Effector CD8-positive, alpha-beta T cell (primary cell): ENCODE results near the gene ST3GAL3.
"Not testable (repeated sequence)": the region's sequence is repeated elsewhere in the genome, so short reads cannot be mapped to it uniquely, and the experiment has no call there.

Source experiments
- DNase-seq: peaks from one replicate; lab custom pipeline; 2025; lab: John Stamatoyannopoulos, UW

ST3GAL3 gene

DNA sequence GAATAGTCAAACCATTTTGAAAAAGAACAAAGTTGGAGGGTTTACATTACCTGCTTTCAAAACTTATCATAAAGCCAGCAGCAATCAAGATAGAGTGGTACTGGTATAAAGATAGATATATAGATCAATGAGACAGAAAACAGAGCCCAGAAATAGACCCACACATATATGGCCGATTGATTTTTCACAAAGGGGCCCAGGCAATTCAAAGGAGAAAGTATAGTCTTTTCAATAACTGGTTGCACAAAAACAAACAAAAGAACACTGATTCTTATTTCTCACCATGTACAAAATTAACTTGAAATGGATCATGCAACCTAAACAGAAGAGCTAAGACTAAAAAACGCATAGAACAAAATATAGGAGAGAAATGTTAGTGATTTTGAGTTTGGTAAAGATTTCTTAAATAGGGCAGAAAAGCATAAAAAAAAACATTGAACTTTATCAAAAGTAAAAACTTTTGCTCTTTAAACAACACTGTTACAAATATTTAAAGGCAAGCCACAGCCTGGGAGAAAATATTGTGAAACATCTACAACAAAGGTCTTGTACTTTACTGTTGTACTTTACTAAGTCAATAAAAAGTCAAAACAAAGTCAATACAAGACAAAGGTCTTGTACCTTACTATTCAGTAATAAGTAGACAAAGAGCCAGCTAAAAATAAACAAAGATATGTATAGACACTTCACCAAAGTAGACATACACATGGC, 50.2 kb downstream of the ST3GAL3 start:
- no peak for DNase-seq

DNA sequence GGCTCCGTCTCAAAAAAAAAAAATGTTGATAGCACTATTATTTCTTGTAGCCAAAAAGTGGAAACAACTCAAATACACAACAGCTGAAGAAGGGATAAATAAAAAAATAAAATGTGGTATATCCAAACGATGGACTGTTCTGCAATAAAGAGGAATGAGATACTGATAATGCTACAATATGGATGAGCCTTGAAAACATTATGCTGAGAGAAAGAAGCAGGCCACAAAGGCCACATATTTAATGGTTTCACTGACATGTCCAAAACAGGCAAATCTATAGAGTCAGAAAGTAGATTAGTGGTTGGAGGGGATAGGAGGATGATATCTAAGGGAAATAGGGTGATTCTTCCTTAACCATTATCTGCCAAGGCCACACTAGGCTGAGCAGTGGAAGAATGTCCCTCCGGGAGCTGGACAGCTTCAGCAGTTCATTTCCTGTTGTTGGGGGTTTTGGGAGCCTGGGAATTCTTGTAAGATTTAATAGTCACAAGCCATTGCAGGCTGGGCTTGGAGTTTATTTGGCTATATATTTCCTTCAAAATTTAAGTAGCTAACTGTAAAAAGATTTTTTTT, 53.5 kb downstream of the ST3GAL3 start:
- no peak for DNase-seq

DNA sequence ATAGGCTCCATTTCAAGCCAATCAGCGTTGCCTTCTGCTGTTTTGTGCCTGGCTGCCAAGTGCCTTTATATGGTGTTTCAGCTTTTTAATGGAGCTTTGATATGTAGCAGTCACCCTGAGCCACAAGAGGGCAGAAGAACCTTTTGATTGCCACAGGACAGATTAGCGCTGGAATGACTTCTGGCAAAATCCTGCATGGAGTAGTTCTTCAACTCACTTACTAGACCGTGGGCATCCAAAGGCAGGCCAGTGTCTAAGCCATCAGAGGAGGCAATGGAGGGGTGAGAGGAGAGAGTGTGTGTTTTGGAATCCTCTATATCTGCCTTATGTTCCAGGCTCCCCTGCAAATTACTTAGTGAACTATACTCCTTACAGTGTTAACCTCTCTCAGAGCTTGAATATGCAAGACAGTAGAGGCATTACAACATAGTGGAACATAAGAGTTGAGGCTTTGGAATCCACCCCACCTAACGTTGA, 56.2 kb downstream of the ST3GAL3 start:
- no peak for DNase-seq

DNA sequence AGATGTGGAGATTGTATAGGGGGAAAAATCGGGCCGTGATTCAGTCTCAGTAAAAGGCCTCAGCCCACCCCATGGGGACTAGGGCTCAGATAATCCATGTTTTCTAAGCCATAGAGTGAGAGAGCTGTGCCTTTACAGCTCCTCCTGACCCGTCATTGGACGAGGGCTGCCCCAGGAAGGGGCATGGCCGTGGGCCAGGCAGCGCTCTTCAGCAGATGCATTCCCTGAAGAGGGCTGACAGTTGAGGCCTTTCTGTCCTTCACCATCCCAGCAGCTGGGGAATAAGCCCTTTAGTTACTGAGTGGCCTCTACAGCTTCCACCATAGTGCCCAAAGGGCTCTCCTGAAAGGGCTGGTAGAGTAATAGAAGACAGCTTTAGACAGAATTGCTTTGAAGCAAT, 57.2 kb downstream of the ST3GAL3 start:
- DNase-seq = no peak

DNA sequence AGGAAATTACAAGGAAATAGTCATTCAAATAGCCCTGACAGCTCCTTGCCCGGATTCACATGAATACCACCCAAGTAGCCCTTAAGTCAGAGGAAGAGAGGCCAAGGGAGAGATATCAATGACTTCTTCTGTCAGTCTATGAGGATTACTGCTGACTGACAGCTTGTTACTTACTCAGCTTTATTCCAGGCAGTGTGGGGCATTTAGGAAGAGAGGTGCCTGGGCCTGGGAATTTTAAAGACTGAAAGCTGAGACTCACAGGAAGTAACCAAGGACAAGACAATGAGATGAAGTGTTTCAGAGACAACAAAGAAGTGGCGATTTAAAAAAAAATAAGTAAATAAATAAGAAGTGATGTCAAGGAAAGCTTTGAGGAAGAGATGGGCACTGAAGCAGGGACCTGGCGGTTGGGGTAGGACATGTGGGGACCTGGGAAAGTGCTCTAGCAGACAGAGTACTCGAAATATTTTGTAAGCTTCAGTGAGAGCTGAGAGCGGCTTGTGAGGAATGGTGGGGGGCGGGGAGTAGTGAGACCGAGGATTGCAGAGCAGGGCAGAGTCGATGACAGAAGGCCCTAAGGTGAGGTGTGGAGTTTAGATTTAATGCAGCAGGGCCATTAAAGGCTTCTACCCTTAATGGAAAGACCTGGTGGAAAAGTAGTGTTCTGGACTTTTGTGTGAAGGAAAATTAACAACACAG, 58.9 kb downstream of the ST3GAL3 start:
- DNase-seq = no peak

DNA sequence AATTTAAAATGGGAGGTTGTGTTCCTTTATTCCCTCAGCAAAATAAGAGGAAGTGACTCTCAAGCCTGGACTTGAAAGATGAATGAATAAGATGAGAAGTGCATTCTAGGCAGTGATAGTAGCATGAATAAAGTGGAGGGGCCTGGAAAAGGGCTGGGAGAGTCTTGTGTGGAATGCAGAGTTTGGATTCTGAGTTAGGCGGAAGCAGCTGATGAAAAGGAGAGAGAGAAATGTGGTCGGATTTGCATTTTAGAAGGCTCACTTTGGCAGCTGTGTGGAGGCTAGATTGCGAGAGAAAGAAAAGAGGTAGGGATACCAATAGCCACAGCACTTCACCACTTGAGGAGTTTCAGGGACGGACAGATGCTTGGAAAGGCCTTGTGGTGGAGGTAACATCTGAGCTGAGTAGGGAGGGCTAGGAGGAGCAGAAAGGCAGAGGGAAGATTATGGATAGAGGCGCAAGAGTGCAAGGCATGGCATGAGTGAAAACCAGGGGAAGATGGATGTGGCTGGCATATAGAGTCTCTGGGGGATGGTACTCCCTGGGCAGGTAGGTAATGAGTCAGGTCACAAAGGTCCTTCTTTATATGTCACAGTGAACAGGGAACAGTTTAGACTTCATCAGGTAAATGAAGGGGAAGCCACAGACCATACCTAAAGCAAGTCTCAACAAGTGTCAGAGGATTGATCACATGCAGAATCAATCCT, 59.6 kb downstream of the ST3GAL3 start:
- no peak for DNase-seq

DNA sequence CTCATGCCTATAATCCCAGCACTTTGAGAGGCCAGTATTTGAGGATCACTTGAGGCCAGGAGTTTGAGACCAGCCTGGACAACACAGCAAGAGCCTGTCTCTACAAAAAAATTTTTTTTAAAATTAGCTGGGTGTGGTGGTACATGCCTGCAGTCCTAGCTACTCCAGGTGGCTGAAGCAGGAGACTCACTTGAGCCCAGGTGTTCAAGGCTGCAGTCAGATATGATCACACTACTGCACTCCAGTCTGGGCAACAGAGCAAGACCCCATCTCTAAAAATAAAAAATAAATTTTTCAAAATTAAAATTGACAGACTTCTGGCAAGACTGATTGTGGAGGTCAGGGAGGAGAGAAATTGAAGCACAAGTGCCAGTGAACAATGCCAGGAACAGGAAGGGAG, 60.8 kb downstream of the ST3GAL3 start:
- no peak for DNase-seq

DNA sequence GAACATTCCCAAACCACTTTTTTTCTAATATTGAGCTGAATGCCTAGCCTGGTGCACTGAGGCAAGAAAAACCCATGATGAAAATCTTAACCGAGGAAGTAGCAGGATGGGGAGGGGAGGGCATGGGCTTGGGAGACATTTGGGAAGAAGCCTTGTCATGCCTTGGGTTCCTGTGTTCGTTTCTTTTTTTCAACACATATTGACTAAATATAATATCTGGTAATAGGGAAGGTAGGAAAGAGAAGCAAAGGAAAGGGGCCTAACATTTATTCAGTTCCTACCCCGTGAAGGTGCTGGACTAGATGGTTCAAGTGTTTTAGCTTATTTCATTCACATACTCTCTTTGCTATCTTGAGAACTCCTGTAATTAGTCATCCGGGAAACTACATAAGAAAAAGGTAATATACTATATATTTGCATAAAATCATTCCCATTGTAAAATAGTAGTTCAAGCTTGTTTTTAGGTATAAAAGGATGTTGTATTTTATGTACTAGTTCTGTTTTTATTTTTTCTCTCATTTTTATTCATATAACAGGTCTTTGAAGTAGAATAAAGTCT, 62.1 kb downstream of the ST3GAL3 start:
- no peak for DNase-seq

DNA sequence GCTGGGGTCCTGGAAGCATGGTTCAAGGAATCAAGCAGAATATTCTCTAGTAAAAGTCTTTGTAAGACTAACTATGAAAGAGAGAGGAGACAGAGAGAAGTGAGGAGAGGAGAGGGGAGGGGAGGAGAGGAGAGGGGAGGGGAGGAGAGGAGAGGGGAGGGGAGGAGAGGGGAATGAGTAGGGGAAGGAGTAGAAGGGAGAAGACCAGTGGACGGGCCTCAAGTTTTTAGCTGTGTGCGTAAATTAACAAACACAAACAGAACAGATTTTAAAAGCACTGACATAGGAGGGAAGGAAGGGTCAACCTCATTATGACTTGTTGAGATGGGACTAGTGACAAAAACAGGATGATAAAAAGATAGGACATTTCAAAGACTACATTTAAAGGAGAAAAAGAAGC, 62.8 kb downstream of the ST3GAL3 start:
- no peak for DNase-seq

DNA sequence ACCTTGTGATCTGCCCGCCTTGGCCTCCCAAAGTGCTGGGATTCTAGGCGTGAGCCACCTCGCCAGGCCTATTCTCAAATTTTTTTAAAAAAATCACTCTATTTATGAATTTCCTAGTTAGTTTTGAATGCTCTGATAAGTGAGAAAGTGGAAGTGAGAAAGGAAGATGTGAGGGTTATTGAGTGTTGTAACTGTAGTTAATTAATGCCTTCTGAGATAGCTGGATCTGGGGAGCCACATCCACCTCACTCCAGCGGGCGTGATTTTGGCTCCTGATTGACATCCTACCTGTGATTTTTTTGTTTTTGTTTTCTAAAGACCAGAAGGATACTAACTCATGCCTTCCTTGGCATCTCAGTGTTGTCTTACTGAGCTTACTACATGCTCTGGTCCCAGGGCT, 65.6 kb downstream of the ST3GAL3 start:
- no peak for DNase-seq

DNA sequence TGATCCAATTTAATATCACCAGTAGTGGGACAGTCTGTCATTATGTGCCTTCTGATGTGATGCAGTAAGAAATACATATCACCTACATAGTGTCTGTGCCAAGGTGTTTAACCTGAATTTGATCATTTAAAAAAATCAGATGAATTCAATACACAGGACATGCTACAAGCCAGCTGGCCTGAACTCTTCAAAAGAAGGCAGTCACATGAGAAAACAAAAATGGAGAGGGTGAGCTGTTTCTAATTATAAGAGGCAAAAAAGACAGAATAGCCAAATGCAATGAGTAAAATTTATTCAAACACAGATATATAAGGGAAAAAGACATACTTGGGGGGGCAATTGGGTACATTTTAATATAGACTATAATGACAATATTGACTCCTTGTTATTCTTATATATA, 66.5 kb downstream of the ST3GAL3 start:
- DNase-seq = no peak

DNA sequence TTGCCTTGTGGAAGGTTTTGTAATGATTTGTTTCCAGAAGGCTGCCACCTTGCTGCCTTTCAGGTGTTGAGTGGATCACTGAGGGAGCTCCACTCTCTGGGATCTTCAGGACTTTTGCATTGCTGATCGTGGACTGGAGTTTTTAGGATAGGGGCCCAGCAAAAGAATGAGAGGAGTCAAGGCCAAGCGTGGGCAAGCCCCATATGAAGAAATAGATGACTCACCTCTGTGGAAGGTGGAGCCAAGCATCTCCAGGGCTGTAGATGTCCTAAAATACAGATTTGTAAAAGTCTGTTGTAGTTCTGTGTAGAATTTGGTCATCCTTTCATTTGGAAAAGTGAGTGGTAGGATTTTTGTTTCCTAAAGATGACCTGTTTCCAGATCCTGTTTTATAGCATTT, 67.0 kb downstream of the ST3GAL3 start:
- no peak for DNase-seq

DNA sequence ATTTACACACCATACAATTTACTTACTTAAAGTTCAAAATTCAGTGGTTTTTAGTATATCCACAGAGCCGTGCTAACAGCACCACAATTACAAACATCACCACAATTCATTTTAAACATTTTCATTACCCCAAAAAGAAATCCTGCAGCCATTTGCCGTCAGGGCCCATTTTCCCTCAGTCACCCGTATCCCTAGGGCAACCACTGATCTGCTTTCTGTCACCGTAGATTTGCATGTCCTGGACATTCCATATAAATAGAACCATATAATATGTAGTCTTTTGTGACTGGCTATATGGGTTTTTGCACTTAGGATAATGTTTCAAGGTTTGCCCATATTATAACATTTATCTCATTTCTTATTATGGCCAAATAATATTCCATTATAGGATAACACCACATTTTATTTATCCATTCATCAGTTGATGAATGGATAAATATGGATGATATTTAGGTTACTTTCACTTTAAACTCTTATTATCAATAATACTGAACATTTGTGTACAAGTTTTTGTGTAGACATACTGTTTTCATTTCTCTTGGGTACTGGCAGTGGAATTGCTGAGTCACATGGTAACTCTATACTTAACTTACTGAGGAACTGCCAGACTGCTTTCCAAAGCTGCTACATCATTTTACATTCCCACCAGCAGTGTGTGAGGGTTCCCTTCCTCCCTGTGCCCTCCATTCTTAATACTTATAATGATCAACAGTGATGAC, 68.9 kb downstream of the ST3GAL3 start:
- no peak for DNase-seq

DNA sequence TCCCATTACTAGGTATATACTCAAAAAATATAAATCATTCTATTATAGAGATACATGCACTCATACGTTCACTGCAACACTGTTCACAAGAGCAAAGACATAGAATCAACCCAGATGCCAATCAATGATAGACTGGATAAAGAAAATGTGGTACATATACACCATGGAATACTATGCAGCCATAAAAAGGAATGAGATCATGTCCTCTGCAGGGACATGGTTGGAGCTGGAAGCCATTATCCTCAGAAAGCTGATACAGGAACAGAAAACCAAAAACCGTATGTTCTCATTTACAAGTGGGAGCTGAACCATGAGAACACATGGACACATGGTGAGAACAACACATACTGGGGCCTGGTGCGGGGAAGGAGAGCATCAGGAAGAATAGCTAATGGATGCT, 70.6 kb downstream of the ST3GAL3 start:
- not testable (repeated sequence) for DNase-seq

DNA sequence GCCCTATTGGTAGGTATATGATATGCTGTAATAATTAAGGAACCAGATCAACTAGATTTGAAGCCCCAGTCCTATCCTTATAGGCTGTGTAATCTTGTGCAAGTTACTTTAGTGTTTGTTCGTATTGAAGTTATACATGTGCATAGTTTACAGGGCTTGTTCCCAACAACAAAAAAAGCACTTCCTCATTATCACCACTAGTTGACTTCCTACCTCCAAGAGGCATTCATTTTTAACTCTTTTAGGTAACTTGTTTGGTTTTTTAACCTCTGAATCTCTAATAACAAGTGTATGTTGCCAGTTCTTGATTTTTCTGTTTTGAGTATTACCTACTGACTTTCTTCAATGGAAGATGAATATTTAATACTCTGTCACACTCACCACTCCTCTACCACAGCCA, 71.9 kb downstream of the ST3GAL3 start:
- no peak for DNase-seq

DNA sequence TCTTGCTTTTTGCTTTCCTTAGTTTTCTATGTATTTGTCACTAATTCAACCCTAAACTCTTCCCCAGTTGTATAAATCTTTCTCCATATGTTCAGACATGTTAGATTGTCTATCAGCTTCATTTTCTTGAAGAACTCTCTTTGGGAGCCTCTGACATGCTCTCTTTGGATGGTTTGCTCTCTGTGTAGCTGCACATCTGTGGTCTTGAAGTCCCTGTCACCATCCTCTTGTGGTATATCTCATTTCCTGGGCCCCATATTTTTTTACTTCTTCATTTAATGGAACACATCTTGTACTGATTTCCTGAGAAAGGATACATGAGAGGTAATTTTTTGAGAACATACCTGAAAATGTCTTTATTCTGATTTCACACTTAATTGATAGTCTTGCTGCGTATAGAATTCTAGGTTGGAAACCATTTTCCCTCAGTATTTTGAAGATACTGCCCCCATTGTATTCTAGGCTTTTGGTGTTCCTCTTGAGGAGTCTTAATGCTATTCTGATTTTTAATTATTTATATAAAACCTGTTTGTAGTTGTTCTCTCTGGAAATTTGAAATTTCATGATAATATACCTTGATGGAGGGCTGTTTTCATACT, 72.6 kb downstream of the ST3GAL3 start:
- DNase-seq = no peak

DNA sequence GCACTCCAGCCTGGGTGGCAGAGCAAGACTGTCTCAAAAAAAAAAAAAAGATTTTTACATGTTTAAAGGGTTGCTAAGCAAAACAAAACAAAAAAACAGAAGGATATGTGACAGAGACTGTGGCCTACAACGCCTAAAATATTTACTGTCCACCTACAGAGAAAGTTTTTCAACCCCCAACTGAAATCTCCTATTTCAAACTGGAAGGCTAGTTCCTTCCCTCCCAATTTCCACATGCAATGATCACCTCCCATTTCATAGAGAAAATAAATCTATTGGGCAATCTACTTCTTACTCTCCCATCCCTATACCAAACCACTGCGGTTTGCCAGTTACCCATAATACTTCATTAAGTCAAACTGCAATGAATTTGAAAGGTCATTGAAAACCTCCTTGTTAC, 74.2 kb downstream of the ST3GAL3 start:
- no peak for DNase-seq

DNA sequence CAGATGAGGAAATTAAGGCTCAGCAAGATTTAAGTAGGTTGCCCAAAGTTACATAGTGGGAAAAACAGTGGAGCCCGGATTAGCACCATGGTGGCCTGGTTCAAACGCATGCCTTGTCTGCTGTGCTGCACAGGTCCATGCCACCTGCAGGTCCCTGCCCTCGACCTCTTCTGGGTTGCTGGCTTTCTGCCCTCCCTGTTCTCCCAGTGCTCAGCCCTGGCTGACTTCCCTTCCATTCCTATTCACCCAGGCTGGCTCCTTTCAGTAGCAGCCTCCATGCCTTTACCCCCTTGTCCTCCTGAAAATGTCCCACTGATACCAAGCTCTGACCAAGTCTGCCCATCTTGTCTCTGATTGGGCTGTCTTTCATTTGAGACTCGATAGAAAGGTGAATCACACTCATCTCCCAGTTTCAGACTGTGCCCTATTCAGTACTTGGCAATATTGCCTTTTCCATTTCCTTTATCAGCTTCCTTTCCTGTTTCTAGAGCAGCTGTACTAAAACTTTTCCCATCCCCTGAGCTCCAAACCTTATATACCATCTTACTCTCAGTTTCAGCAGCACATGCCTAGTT, 75.8 kb downstream of the ST3GAL3 start:
- no peak for DNase-seq

DNA sequence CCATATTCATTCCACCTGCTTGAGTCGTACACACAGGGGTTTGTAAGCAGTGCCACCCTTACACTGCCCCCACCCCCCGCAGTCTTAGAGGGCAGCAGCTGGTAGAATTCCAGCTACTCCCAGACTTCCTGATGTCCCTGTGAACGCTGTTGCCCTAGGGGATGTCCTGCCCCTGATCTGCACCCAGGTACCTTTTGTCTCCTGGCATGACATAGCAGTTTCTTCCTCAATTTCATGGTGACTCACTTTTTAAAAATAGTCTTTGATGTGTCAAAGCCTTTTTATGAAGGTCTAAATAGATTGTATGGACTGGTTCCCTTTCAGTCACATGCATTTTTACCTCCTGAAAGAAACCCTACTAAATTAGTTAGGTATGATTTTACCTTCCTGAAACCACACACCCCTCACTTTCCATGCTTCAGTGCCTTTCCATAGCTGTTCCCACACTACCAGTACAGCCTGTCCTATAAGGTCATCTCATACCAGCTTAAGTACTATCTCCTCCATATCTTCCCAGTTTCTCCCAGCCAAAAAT, 76.4 kb downstream of the ST3GAL3 start:
- no peak for DNase-seq

DNA sequence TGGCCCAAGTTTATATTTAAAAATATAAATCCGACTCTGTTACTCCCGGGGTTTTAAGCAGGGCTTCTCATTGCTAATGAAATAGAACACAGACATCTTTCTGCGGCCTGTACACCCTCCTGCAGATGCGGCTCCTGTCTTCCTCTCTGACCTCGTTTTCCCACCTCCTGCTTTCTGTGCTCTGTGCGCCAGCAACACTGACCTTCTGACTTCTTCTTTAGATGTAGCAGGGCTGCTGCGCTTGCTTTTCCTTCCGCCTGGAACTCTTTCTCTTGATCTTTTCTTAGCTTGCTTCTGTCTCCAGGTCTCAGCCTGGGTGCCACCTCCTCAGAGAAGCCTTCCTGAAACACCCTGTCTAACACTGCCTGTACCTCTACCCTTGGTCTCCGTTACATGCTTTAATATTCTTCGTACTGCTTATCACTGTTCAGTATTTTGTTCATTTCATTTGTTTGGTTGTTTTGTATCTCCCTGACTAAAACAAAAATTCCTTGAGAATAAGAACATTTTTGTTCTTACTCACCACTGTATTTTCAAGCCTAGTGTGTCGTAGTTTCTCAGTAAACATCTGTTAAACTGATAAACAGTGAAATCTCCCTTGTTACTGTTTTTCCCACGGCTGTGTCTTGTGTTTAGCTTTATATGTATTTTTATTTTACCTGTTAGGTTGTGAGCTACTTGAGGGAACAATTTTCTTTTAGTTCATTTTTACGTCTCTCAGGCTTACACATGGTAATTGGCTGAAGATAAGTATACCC, 79.0 kb downstream of the ST3GAL3 start:
- no peak for DNase-seq
